Hindlimb muscle (tissue), 1 donor: ENCODE data around the gene SLAMF9. TPM values are rescaled to one million over a fixed set of nuclear protein-coding genes. Genes with fewer than 3 reads are reported as not detected.

ENCODE experiments used
- DNase-seq: peaks from one replicate; pipeline ENCODE4 v3.0.0-alpha.2; 2013
- polyA plus RNA-seq: library from polyadenylated mRNA; unstranded; fragments of 120-200 nt; gene quantifications from one replicate; pipeline ENCODE4 v1.2.1, GENCODE V29; 2013; ENCODE audit not compliant: insufficient read length

The SLAMF9 gene
- not detected for polyA plus RNA-seq

GRCh38 chr1:159953536-159954515 lies at the start of gene SLAMF9:
Gene SLAMF9 (minus strand): TSS chr1:159954237. CDS start chr1:159954137, 100 bp downstream.
- no peak for DNase-seq

DNA sequence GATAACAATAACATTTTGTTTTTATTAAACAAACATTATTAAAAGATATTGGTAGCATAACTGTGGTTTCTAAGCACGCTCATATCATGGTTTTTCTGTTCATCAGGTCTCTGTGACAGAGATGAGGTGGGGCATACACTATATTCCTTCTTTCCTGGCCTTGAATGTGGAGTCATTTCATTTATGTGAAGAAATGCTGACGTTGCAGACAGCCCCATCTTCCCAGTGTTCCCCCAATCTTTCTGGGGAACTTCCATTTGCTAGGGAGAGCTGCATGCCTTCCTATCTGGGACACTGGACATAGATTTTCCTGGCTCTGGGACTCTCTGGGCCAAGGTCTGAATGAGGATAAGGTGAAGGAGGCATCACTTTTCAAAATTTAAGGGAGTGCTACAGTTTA lies 47.4 kb upstream of the SLAMF9 start:
- DNase-seq, result no peak

DNA sequence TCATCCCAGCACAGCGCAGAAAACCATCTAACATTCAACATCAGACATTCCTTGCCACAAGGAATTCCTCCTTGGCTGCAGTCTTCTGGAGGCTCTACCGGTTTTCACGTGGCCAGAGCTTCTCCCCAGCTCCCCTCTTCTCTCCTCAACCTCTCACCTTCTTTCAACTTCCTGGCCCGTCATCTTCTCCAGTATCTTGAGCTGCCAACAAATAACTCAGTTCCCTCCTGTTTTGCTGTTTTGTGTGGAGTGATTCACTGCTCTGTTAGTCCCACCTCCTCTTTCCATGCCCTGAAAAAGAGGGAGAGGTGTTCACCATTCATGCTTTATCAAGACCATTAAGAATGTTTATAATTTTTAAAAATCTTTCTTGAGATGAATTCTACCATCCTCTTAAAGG lies 45.2 kb upstream of the SLAMF9 start:
- DNase-seq, result no peak

GRCh38 chr1:159996653-159997052 lies 42.6 kb upstream of the SLAMF9 start:
- DNase-seq, result no peak

DNA sequence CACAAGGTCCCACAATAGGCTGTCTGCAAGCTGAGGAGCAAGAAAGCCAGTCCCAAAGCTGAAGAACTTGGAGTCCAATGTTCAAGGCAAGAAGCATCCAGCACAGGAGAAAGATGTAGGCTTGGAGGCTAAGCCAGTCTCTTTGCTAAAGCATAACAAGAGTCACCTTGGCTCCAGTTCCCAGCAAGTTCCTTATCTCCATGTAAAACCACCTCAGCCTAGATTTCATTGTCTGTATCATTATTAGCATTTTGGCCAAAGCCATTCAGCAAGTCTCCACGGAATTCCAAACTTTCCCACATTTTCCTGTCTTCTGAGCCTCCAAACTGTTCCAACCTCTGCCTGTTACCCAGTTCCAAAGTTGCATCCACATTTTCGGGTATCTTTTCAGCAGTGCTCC lies 40.9 kb upstream of the SLAMF9 start:
- no peak for DNase-seq

DNA sequence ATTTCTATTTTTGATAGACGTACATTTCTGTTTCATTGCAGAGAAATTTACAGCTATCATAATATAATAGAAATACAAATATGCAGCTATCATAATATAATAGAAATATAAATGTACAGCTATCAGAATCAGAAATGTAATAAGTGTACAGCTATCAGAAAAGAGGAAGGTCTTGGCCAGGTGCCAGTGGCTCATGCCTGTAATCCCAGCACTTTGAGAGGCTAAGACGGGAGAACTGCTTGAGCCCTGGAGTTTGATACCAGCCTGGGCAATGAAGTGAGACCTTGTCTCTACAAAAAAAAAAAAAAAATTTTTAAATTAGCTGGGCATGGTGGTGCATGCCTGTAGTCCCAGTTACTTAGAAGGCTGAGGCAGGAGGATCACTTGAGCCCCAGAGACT lies 39.9 kb upstream of the SLAMF9 start:
- no peak for DNase-seq

GRCh38 chr1:159992161-159992560 lies 38.1 kb upstream of the SLAMF9 start:
- DNase-seq, result no peak

DNA sequence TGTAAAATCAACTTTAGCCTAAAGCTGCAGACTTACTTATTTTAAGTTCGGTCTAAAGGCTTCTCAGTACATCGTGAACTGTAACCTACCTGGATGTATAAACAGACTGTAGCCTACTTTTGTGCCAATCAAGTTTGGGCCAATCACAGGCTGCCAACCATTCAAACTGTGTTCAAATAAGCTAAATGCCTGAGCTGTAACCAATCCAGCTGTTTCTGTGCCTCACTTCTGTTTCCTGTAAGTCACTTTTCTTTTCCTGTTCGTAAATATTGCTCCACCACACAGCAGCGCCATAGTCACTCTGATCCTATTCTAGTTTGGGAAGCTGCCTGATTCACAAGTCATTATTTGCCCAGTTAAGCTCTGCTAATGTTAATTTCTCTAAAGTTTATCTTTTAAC lies 37.5 kb upstream of the SLAMF9 start:
- no peak for DNase-seq

- no peak for DNase-seq
Measured at GRCh38 chr1:159990005-159990404, 36.0 kb upstream of the SLAMF9 start.

- DNase-seq, result no peak
Measured at GRCh38 chr1:159989581-159989980, 35.5 kb upstream of the SLAMF9 start.

GRCh38 chr1:159988006-159988405 lies 34.0 kb upstream of the SLAMF9 start:
- DNase-seq, result no peak

- DNase-seq, result no peak
Measured at GRCh38 chr1:159987186-159987585, 33.1 kb upstream of the SLAMF9 start.

- DNase-seq, result no peak
Measured at GRCh38 chr1:159986531-159986930, 32.5 kb upstream of the SLAMF9 start.

DNA sequence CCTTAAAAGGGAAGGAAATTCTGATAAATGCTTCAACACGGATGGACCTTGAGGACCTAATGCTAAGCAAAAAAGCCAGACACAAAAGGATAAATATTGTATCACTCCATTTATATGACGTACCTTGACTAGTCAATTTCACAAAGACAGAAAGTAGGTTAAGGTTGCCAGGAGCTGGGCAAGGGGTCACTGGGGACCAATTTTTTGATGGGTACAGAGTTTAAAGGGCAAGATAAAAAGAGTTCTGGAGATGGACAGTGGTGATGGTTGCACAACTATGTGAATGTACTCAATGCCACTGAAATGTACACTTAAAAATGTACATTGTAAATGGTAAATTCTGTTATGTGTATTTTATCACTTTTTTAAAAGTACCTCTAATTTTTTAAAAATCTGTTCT lies 32.1 kb upstream of the SLAMF9 start:
- DNase-seq, result no peak

- no peak for DNase-seq
Measured at GRCh38 chr1:159985473-159985872, 31.4 kb upstream of the SLAMF9 start.

GRCh38 chr1:159983681-159984080 lies 29.6 kb upstream of the SLAMF9 start:
- no peak for DNase-seq

DNA sequence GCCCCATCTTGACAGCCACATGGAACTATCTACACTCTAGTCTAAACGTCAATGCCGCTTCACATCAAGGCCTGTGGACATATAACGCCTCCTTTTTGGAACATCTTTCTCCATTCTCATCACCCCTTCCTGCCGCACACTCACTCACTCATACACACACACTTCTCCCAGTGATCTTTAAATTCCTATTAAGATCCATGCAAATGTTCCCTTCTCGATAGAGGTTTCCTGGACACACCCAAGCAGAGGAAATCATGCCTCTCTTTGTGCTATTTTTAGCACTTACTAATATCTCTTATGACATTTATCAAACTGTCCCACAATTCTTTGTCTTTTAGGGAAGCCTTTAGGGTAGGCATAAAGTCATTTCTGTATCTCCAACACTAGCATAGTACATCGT lies 28.2 kb upstream of the SLAMF9 start:
- no peak for DNase-seq

GRCh38 chr1:159981351-159982055 lies 27.5 kb upstream of the SLAMF9 start:
- no peak for DNase-seq

DNA sequence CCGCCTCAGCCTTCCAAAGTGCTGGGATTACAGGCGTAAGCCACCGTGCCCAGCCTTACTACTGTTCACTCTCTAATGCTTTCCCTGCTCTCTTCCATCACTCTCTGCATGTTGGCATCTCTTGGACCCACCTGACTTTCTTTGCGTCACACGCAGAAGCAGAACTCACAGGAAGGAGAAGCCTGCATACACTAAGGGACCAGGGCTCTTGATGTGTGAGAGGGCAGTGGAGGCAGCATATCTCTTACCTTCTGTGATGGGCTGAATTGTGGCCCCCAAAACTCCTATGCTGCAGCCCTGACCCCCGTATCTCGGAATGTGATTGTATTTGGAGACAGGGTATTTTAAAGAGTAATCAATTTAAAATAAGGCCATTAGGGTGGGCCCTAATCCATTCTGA lies 26.7 kb upstream of the SLAMF9 start:
- DNase-seq, result no peak

GRCh38 chr1:159980076-159980475 lies 26.0 kb upstream of the SLAMF9 start:
- no peak for DNase-seq

- DNase-seq, result no peak
Measured at GRCh38 chr1:159979257-159979656, 25.2 kb upstream of the SLAMF9 start.

DNA sequence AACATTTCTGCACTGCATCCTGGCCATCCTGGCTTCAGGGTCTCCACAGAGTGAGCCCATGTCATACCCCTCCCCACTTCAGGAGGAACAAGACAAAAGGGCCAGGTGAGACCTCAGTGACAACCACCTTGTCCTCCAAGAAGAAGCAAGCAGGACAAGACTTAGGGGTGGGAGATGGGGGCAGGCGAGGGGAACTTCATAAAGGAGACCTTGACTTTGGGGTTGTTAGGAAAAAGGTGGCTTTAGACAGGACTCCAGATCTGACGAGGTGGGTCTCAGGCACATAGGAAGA lies 24.0 kb upstream of the SLAMF9 start:
- DNase-seq, result no peak

- no peak for DNase-seq
Measured at GRCh38 chr1:159977364-159978106, 23.5 kb upstream of the SLAMF9 start.
